NOMO-1 treated with DMSO at 0.1 percent for 48 hours (cell line): Measurements from ENCODE around the gene EXPH5.

Experiments used
- DNase-seq: peaks from one replicate; lab custom pipeline; 2025; ENCODE audit not compliant: unreplicated experiment; lab: John Stamatoyannopoulos, UW

The EXPH5 gene

DNA sequence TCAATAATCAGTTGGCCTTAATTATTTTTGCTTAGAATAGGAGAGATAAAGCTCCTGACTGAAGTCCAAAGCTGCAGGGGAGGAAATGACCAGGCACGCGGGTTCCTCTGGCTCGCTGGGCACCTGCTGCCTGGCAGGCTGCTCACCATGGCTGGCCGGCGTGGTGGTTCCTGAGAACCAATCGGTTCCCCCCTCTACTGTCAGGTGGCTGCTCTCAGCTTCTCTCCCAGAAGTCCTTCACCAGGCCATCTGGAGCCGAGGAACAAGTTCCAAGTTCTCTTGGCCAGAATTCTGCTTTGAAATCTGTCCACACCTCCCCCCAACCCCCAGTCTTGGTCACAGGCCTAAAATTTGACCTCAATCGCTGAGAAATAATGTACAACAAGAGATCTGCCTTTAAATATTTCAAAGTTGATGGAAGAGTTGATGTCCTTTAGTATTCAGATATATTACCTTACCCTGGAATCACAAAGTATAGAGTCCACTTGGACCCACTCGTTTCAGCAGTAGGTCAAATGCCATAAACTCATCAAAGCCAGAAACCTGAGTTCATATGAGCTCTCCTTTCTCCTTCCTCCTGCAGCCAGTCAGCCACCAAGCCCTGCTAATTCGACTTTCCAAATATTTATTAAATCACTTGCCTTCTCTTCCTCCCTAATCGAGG is 25.2 kb downstream of the EXPH5 start:
- no peak for DNase-seq

DNA sequence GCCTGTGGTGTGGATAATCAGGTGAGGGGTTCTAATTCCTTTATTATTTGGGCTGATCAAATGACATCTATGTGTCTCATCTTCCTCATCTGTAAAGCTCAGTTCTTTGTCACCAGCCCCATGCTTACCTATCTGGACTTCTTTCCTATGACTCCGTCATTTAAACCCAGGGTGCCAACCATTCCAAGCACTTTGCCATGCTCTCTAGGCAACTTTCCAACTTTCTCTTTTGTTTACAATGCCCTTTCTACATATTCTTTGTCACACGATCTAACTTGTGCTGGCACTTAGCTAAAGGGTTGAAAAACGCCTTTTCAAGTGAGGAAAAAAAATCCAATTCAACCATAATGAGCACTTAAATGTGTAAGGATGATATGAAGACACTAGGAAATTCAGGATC is 27.9 kb downstream of the EXPH5 start:
- DNase-seq = no peak

DNA sequence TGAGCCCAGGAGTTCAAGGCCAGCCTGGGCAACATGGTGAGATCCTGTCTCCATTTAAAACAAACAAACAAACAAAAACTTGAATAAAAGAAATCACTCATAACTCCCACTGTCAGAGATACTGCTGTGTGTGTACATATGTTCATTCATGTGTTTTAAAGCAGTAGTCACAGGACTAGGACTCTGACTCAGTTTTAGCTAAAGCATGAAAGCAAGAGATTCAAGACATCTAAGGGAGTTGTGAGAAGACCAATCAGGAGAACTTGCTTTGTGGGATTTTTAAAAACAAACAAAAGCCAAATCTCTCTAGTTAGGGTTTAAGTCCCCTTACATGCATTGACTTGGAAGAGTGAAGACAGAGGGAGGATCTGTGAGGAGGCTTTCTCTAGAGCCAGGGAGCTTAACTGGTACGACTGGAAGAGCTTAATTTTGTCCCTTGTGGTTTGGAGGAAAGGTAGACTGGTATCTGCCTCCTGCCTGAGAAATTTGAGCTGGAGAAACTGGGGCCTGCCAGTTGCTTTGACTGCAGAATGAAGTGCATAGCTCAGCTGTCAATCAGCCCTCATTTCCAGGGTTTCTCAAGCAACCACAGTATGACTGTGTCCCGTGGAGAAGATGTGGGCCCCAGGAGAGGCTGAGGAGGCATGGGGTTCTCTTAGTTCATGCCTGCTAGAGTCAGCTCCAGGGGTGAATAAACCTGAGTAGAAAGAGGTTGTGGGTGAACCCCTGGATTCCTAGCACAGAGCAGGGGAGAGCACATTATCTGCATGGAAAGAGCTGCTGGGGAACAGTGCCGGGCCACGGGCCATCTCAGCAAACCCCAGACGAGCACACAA is 30.6 kb downstream of the EXPH5 start:
- DNase-seq = no peak

DNA sequence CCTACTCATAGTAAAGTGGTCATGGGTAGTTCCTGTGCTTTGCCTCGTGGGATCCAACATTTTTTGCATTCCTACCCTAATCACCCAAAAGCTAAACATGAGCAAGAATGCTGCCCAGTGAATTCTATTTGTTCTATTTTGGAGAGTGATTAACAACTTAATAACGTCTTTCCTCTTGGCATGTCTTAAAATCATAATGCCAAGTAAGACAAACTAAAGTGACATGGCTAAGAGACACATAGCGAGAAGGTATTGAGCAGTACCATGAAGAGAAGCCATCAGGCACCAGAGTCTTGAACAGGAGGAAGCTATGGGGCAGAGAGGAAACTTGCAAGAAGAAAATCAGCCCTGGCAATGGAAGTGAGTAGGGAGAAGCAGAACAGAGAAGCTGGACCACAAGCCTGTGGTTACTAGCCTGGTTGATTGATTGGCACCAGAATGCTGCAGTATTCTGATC is 32.0 kb downstream of the EXPH5 start:
- DNase-seq = no peak

DNA sequence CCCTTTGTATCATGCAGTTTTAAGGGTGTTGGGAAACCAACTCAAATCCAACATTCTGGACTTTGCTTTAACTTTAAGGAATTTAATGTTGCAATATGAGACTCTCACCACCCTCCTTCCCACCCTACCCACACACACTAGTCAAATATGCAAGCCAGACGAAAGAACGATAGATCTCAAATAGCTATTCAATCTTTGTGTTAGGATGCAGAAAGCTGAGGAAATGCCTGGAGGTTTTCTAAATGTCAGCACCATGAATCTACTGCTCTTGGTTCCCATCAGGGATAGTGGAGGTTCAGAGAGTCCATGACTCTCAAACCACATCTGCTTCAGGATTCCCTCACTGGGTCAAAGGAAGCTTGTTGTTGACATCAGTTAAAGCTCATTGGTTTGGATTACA is 33.7 kb downstream of the EXPH5 start:
- DNase-seq = no peak

DNA sequence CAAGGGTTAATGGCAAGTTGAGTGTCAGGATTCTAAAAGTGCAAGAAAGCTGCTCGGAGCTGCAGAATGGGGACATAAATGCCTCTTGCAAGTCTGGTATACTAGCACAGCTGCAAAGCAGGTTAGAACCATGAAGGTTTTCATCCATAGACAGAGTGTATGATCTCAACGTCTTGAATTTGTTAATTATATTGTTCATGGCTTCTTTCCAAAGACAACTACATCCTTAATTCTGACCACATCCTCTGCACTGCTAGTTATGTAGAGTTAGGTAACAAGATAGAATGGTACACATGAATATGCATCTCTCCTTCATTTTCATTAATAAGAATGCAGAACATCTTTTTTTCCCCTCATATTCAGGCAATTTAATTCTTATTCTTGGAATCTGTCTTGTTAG is 34.2 kb downstream of the EXPH5 start:
- DNase-seq = peak; percentile 13

DNA sequence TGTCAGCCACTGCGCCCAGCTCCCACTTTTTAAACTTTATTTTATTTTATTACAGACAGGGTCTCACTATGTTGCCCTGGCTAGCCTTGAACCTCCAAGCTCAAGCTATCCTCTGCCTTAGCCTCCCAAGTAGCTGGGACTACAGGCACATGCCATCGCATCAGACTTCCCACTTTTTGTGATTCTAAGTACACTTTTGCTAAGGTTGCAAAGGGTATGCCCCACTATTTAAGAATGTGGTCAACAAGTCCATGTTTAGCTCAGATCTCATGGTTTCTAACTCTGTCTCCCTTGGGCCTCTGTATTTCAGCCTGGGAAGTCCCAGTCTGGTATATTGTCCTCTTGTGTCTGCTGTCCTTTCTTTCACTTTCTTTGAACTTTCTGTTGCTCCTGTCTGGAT is 35.3 kb downstream of the EXPH5 start:
- no peak for DNase-seq

DNA sequence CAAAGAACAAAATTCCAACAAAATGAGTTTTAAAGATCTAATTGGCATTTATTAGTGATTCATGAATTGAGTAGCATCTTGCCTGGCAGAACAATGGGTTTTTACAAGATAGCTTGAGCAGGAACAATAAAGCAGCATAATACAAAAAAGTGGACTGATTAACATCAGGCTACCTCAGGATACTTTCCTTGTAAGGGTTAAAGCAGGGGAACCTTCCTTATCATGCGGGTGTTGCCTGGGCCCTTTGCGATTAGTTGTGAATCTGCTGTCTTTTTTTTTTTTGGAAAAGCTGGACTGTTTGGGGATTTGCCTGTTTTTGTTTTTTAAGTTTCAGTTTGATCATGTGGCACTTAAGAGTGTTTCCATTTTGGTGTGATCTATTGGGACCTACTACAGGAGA is 37.5 kb downstream of the EXPH5 start:
- no peak for DNase-seq

DNA sequence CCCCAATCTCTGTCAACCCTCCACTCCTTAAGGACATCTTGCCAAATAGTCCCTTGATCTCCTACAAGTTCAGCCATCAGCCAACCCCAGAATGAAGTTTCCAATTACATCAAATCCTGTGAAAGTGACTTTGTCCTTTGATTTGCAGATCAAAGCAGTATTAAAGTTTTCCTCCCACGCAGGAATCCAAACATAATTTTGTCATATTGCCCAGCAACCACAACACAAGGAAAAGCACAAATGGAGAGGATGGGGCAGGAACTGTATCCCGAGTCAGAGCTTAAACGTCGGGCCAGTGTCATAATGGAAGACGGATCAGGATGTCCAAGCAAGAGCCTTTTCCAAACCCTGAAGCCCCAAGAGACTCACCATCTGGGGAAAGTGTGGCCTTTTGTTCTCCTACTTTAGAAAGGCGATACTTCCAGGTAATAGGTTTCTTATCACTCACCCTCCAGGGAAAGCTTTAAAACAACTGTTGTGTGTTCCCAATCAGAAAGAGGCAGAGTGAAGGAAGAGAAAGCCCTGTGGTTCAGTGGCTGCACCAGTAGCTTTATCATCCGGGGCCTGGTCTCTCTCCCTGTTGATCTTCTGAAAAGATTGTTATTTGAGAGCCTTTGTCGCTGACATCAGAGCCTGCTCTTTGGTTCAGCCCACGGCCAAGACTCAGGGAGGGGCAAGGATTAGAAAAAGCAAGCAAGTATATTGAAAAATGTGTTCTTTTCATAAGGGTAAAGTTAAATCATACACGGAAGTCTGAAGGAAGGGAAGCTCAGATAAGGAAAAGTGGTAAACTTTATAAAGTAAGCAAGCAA is 41.7 kb downstream of the EXPH5 start:
- DNase-seq = no peak

DNA sequence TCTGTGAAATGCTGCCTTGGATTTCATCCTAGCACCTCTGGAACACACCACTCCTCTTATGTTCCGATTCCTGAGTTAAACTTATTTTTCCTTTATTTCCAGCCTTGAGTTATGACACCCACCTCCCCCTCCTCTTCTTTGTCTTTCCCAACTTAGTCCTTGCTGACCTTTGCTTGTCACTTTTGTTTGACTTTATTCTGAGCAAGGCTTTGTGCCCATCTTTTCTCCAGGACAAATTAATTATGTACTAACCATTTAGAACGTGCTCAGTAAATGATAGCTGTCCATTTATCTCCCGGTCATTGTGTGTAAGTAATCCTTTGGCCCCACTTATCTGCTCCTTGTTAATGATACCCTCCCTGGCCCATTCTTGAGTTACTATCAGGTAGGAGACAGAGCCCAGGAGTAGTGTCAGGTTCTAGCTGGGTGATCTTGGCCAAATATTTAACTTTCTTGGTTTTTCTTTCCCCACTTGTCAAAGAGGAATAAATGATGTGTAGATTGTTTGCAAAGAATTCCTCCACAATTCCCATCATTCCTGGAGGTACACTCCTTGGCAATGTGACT is 44.2 kb downstream of the EXPH5 start:
- no peak for DNase-seq

DNA sequence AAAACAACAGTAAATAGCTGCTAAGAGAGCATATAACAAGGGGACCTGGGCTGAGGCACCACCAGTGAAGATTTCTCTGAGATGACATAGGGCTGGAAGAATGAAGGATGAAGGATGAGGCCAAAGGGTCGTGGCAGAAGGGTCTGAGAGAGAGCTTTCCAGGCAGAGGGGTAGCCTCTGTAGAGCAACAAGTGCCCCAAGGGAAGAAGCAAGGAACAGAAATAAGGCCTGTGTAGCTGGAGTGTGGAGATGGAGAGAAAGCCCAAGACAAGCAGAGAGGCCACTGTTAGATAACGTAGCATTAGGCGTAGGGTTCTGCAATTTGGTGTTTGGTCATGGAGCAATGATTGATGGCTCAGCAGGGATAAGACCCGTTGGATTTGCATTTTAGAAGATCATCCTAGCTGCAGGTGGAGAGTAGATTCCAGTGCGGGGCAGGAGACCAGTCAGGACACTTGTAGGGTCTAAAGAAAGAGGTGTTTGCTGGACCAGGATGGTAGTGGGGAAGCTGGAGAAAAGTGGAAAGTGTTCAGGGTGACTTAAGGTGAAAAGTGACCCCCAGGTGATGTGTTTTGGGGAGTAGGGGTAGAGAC is 47.6 kb downstream of the EXPH5 start:
- no peak for DNase-seq

DNA sequence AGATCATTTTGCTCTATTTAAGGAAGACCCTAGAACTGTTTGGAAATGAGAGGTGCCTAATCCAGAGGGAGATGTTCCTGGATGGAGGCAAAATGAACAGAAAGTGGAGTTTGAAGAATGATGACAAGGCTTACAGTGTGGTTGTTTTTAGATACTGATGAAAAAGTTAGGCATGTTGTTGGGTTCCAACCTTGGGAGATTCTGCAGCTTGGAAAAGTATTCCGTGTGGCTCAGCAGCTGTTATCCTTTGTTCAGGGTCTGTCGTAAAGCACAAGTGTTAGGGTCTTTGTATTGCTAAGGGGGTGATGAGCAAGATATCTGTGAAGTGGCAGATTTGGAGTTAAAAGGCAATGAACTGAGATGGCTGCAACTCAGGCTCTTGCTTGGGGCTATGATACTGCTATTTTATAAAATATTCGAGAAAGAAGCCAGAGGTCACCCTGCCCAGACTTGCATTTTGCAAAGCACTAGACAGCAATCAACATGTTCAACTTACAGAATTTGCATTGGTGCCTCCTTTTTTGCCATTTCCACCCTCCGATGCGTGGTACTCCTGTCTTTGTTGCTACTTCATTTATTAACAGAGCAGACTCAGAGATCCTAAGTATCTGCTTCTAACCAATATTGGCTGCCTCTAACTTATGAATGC is 50.1 kb downstream of the EXPH5 start:
- no peak for DNase-seq

DNA sequence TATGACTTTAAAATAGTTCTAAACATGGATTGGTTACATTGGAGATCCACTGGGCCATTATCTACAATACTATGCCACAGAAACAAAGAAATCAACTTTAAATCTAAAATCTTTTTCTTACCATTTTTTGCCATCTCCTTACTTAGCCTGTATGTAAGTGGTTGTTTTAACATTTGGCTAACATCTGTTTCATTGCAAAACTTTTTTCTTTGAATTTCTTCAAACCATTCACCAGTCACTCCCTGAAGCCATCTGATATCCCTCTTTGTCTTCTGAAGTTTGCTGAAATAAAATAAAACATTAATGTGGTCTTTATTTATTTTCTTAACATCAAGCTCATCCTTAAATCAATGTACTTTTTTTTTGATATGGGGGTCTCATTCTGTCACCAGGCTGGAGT is 52.0 kb downstream of the EXPH5 start:
- DNase-seq = no peak

DNA sequence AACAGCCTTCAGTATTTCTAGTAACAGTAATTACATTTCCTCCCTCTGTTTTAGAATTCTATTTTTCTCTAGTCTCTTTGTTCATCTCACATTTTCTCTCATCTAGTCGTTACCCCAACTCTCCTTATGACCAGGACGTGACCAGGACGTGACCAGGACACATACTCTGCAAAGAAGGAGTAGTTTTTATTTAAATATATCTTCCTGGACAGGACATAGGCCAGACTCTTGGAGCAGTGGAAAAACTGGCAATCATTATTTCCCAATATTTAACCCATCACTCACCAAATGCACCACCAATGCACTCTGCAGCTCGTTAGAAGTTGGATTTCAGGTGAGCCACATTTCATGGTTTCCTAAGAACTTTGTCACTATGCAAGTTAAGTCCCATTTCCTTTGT is 55.1 kb downstream of the EXPH5 start:
- no peak for DNase-seq

DNA sequence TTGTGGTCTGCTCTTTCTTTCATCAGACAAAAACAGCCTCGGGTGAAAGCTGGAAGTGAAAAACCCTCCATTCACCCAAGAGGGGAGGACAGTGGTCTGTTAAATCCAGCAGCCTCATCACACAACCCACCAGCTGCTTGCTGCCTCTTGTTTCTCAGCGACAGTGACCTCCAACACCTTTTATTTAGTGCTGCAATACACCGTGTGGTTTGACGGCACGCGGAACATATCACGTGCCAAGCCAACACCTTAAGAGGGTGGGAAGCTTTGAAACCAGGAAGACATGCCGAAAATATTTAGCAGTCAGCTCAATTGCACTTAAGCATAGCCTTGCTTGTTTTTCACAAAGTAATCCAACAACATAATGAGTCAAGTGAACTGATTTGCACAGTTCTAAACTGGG is 55.5 kb downstream of the EXPH5 start:
- DNase-seq = peak; percentile 8

DNA sequence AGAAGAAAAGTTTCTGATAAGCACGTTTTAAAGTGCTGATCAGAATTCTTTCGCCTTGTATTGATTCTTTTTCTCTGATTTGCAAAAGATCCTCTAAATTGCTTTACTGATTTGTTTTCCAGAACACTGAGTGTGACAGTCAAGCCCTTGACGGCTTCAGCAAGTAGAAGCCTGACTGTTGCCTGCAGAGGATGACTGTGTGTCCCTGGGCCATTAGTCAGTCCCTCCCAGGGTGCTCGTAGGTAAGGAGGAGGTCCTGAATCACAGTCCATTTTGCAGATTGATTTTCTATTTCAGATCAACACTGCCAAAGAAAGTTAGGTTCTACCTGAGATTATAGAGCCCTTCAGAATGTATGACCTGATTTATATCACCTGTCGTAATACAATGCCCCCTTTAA is 56.8 kb downstream of the EXPH5 start:
- no peak for DNase-seq

DNA sequence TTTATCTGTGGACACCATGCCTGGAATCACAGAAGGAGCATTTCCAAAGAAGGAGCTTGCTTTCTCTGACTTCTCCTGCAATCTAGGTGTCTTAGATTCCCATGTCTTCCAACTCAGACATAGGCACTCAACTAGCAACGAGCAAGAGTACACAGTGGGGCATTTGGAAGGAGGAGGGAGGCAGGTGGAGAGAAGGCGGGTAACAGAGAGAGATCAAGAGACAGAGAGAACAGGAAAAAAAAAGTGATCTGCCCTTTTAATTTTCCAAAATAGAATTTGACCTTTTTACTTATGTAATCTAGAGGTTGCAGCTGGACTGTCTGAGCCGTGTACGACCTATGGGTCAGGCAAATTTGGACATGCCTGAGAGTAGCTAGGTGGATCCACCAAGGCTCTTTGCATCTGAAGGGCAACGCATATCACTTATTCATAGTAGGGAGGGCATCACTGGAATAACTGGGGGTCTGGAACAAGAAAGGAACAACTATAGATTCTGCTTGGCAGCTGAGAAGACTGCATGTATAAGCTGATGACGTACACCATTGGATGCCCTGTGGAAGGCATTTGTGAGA is 58.1 kb downstream of the EXPH5 start:
- DNase-seq = no peak

DNA sequence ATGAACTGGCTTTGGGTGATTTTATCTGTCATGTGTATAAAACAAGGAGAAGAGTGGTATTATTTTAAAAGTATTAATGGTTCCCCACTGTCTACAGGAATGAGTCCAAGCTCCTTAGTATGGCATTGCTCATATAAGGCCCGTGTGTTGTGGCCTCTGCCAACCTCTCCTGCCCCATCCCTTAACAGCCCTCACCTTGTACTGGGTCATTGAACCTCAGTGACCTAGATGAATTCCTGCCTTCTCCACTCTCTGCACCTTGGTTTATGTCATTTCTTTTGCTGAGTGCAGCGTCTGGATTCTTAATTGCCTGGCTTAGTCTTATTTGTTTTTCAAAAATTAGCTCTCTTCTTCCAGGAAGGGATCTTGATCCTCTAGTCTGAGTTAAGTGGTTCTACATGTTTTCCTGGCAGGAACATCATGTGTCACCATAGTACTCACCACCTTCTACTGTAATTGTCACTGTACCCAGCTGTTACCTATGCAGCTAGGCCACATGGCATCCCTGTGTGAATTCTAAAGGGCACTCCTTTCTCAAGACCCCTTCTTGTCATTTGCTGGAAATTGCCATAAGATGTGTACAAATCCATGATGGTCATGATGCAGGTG is 59.2 kb downstream of the EXPH5 start:
- DNase-seq = no peak

DNA sequence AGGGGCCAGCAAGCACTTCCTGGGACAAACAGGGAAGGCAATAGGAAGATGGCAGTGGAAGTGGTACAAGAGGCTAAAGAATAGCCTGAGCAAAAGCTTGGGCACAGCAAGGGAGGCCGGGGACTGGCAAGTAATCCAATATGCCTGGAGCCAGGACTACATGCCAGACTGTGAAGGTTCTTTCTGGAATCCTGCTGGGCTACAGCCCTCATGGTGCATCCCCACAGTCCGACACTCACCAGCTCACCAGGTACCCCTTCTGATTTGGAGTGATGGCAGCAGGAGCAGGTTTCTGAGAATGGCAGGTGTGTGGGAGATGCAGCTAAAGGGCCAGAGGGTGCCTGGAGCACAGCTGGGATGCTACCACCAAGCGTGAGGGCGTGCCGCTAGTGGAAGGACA is 63.1 kb downstream of the EXPH5 start:
- no peak for DNase-seq

DNA sequence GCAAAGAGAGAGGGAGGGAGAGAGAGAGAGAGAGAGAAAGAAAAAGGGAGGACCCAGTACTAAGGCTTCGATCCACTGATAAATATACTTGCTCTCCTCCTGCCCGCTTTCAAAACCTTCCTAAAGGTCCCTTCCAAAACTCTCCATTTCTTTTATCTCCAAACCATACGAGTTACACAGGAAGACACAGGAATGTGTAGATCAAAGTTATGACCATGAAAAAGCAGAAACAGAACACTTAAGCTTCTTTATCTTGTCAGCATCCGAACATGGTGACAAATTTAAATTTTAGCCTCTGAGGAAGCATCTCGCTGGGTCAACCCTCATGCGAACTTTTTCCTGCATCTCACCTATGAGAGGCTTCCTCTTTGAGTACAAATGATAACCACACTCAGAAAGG is 66.2 kb downstream of the EXPH5 start:
- no peak for DNase-seq
